SK-N-SH (cell line): ENCODE measurements around the gene APOL6. TPM values are rescaled to one million over a fixed set of nuclear protein-coding genes. Genes with fewer than 3 reads are reported as not detected.
"Not testable (repeated sequence)": the region's sequence is repeated elsewhere in the genome, so short reads cannot be mapped to it uniquely, and the experiment has no call there.

Source experiments
- CTCF ChIA-PET: fragments of 300-600, 350-600 bp; formaldehyde crosslinking; extraction: SDS; loops from one replicate; lab custom pipeline; 2021; lab: Yijun Ruan, JAX
- POLR2A ChIA-PET: fragments of 350-600 bp; sonication (Branson Sonifier 250); formaldehyde crosslinking; extraction: SDS; loops from one replicate; lab custom pipeline; 2020; ENCODE audit warnings: antibody characterized with exemption, inconsistent platforms; lab: Yijun Ruan, JAX
- DNase-seq: peaks from one replicate; pipeline ENCODE4 v3.0.0; 2012
- H2AFZ ChIP-seq: fragments of 200-600 bp; sonication (generic); 2 replicates; pipeline ENCODE4 v1.8.1; 2016; ENCODE audit warnings: antibody characterized with exemption, mild to moderate bottlenecking, low read depth
- H3F3A ChIP-seq: fragments of 200-600 bp; sonication (generic); replicated peaks from 2 replicates; pipeline ENCODE3; 2016; ENCODE audit warnings: antibody characterized with exemption, mild to moderate bottlenecking; ENCODE audit not compliant: insufficient read depth
- H3K27ac ChIP-seq, 2 experiments: fragments of 200-500 bp in 1 of 2; fragments of 200-600 bp in 1 of 2; sonication (Bioruptor generic) in 1 of 2; sonication (generic), shearing (Covaris generic) in 1 of 2; 2 replicates each; pipeline versions ENCODE4 v1.5.1 to v1.6.1; 2014 to 2016; ENCODE audit warnings: low read depth in 2 of 2, inconsistent platforms in 1 of 2, low read length in 1 of 2, mild to moderate bottlenecking in 1 of 2, mixed read lengths in 1 of 2
- H3K27me3 ChIP-seq: fragments of 200-600 bp; sonication (generic), shearing (Covaris generic); 2 replicates; pipeline ENCODE4 v1.6.1; 2016; ENCODE audit warnings: mixed run types; ENCODE audit not compliant: insufficient read depth
- H3K36me3 ChIP-seq, 2 experiments: fragments of 200-500 bp in 1 of 2; fragments of 200-600 bp in 1 of 2; sonication (Bioruptor generic) in 1 of 2; sonication (generic) in 1 of 2; replicated peaks in 1 of 2; 2 replicates each; pipeline versions ENCODE3 to v1.5.1; 2014 to 2016; ENCODE audit warnings: low read length in 1 of 2, mild to moderate bottlenecking in 1 of 2; ENCODE audit not compliant: insufficient read depth in 2 of 2, control insufficient read depth in 1 of 2
- H3K4me1 ChIP-seq, 2 experiments: fragments of 200-500 bp in 1 of 2; fragments of 200-600 bp in 1 of 2; sonication (Bioruptor generic) in 1 of 2; sonication (generic), shearing (Covaris generic) in 1 of 2; 2 replicates each; pipeline versions ENCODE4 v1.5.1 to v1.6.1; 2014 to 2016; ENCODE audit warnings: low read depth in 1 of 2, low read length in 1 of 2, mixed run types in 1 of 2; ENCODE audit not compliant: insufficient read depth in 2 of 2, control insufficient read depth in 1 of 2
- H3K4me2 ChIP-seq: fragments of 200-600 bp; sonication (generic), shearing (Covaris generic); 2 replicates; pipeline ENCODE4 v1.6.1; 2017; ENCODE audit warnings: mixed run types
- H3K4me3 ChIP-seq, 2 experiments: fragments of 200-500 bp in 1 of 2; fragments of 200-600 bp in 1 of 2; sonication (Bioruptor generic) in 1 of 2; sonication (generic), shearing (Covaris generic) in 1 of 2; 2 replicates each; pipeline versions ENCODE4 v1.5.1 to v1.8.1; 2014 to 2016; ENCODE audit warnings: low read depth in 2 of 2, inconsistent platforms in 1 of 2, low read length in 1 of 2, mild to moderate bottlenecking in 1 of 2, mixed read lengths in 1 of 2, moderate library complexity in 1 of 2
- H3K79me2 ChIP-seq: fragments of 200-600 bp; sonication (generic); 2 replicates; pipeline ENCODE4 v1.8.1; 2017; ENCODE audit warnings: mild to moderate bottlenecking; ENCODE audit not compliant: insufficient read depth
- H3K9ac ChIP-seq: fragments of 200-600 bp; sonication (generic); 2 replicates; pipeline ENCODE4 v1.6.1; 2017; ENCODE audit warnings: mixed run types
- H3K9me2 ChIP-seq: fragments of 200-600 bp; sonication (generic); 2 replicates; pipeline ENCODE4 v1.6.1; 2017; ENCODE audit warnings: mixed run types
- H3K9me3 ChIP-seq: fragments of 200-600 bp; sonication (generic); 2 replicates; pipeline ENCODE4 v1.6.1; 2017; ENCODE audit warnings: mixed run types, mild to moderate bottlenecking, moderate library complexity
- H4K20me1 ChIP-seq: fragments of 200-600 bp; sonication (generic); 2 replicates; pipeline ENCODE4 v1.6.1; 2017; ENCODE audit warnings: mild to moderate bottlenecking, mixed run types; ENCODE audit not compliant: insufficient read depth
- EZH2phosphoT487 ChIP-seq: fragments of 200-600 bp; sonication (generic); IDR thresholded peaks from 2 replicates; pipeline ENCODE4 v1.6.1; 2017; ENCODE audit warnings: low read depth, mixed run types, mild to moderate bottlenecking, antibody characterized with exemption, moderate library complexity, borderline replicate concordance
- FOSL2 ChIP-seq: IDR thresholded peaks from 2 replicates; pipeline ENCODE4 v1.4.0; 2012; ENCODE audit warnings: low read depth, mild to moderate bottlenecking, moderate library complexity, borderline replicate concordance
- FOXM1 ChIP-seq: IDR thresholded peaks from 2 replicates; pipeline ENCODE4 v1.4.0; 2012; ENCODE audit warnings: low read depth, mild to moderate bottlenecking
- GABPA ChIP-seq: IDR thresholded peaks from 2 replicates; pipeline ENCODE4 v1.4.0; 2012; ENCODE audit warnings: low read depth, mild to moderate bottlenecking
- GATA2 ChIP-seq: sonication (generic); formaldehyde crosslinking; IDR thresholded peaks from 2 replicates; pipeline ENCODE4 v1.5.0; 2020; ENCODE audit warnings: mild to moderate bottlenecking, missing genetic modification reagents
- MEF2A ChIP-seq: IDR thresholded peaks from 2 replicates; pipeline ENCODE4 v1.4.0; 2012; ENCODE audit warnings: low read depth, borderline replicate concordance
- NRF1 ChIP-seq: IDR thresholded peaks from 2 replicates; pipeline ENCODE4 v1.6.1; 2012; ENCODE audit warnings: low read depth, mild to moderate bottlenecking, low read length
- POLR2AphosphoS5 ChIP-seq: IDR thresholded peaks from 2 replicates; pipeline ENCODE4 v1.6.1; 2012; ENCODE audit warnings: low read depth, low read length
- RAD21 ChIP-seq: IDR thresholded peaks from 2 replicates; pipeline ENCODE4 v1.6.1; 2012; ENCODE audit warnings: mild to moderate bottlenecking, low read length
- RFX5 ChIP-seq: IDR thresholded peaks from 2 replicates; pipeline ENCODE4 v1.6.1; 2012; ENCODE audit warnings: mild to moderate bottlenecking, improper control_type of control experiment, low read length
- RXRA ChIP-seq: IDR thresholded peaks from 2 replicates; pipeline ENCODE4 v1.4.0; 2012; ENCODE audit warnings: low read depth, mild to moderate bottlenecking, borderline replicate concordance
- SIN3A ChIP-seq: IDR thresholded peaks from 2 replicates; pipeline ENCODE4 v1.6.1; 2012; ENCODE audit warnings: low read depth, mild to moderate bottlenecking, low read length, moderate library complexity, borderline replicate concordance
- YY1 ChIP-seq: IDR thresholded peaks from 2 replicates; pipeline ENCODE4 v1.4.0; 2012; ENCODE audit warnings: low read depth, mild to moderate bottlenecking
- ZBTB33 ChIP-seq: IDR thresholded peaks from 2 replicates; pipeline ENCODE4 v1.4.0; 2012; ENCODE audit warnings: low read depth, borderline replicate concordance
- WGBS: methylation state at CpG from one replicate; pipeline ENCODE4 v1.1.6; 2017; ENCODE audit warnings: low lambda C conversion rate; 5-methylcytosine and 5-hydroxymethylcytosine counted together
- polyA plus RNA-seq, 3 experiments: library from polyadenylated mRNA; depleted of rRNA; stranded (reverse); fragments of >200 nt; gene quantifications; 2 replicates each; pipeline ENCODE4 v1.2.3, GENCODE V29; 2012
- TF ChIP-seq, protein P1 (sequence below): fragments of 200-600 bp; sonication (generic); IDR thresholded peaks from 2 replicates; pipeline ENCODE4 v1.6.1; 2017; ENCODE audit warnings: antibody characterized with exemption, mild to moderate bottlenecking, moderate library complexity
- TF ChIP-seq, protein P2 (sequence below): IDR thresholded peaks from 2 replicates; pipeline ENCODE4; 2012
- TF ChIP-seq, protein P3 (sequence below): IDR thresholded peaks from 2 replicates; pipeline ENCODE4 v1.4.0; 2012; ENCODE audit warnings: low read depth, borderline replicate concordance

Gene APOL6
- polyA plus RNA-seq, 1 of the 3 experiments (the other 2 are of a cell fraction) = 0.90 TPM

DNA sequence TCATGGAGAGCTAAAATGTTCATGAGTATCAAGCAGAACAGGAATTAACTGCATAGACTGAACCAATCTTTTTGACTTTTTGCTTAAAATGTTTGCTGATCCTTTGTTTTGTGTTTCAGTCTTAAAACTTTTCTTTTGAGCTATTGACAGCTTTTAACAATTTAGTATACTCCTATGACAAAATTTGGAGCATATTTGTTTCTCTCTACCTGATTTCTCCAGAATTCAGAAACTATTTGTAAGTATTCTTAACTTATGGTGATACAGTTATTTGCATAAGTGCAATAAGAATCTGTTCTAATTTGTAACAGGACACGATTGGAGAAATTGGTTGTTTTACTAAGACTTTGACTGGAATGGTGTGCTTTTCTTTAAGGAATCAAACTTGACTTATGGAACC lies 18.5 kb downstream of the APOL6 start:
- CTCF ChIA-PET, H3K4me2 ChIP-seq, H4K20me1 ChIP-seq, H3K36me3 ChIP-seq, POLR2A ChIA-PET, H3K4me1 ChIP-seq, H3K9me2 ChIP-seq, H3K27ac ChIP-seq, H3K27me3 ChIP-seq, H3K9ac ChIP-seq, H2AFZ ChIP-seq, H3K4me3 ChIP-seq, H3K9me3 ChIP-seq, H3K79me2 ChIP-seq, DNase-seq, H3F3A ChIP-seq: not testable (repeated sequence)
- WGBS = 26% methylated on average over 1 of the region's 1 CpG

GRCh38 chr22:35674335-35674734 lies 26.1 kb downstream of the APOL6 start:
- H3K4me1 ChIP-seq = no peaks in the 10 kb centered on the region
- ChIA-PET CTCF (no interaction called here), POLR2A (no interaction called here)
- no peak overlapping the region for H3K4me3 ChIP-seq
- no peak overlapping the region for H3K4me2 ChIP-seq
- no peaks in the 10 kb centered on the region for H3K9me2 ChIP-seq
- TF ChIP-seq GABPA (no peak), EZH2phosphoT487 (no peak), GATA2 (CRISPR knock-in tag) (no peak), POLR2AphosphoS5 (no peak), MEF2A (no peak), ZBTB33 (no peak), NRF1 (no peak), FOSL2 (no peak), RXRA (no peak), YY1 (no peak), RAD21 (no peak), RFX5 (no peak), FOXM1 (no peak), SIN3A (no peak)
- TF ChIP-seq, protein P1, sequence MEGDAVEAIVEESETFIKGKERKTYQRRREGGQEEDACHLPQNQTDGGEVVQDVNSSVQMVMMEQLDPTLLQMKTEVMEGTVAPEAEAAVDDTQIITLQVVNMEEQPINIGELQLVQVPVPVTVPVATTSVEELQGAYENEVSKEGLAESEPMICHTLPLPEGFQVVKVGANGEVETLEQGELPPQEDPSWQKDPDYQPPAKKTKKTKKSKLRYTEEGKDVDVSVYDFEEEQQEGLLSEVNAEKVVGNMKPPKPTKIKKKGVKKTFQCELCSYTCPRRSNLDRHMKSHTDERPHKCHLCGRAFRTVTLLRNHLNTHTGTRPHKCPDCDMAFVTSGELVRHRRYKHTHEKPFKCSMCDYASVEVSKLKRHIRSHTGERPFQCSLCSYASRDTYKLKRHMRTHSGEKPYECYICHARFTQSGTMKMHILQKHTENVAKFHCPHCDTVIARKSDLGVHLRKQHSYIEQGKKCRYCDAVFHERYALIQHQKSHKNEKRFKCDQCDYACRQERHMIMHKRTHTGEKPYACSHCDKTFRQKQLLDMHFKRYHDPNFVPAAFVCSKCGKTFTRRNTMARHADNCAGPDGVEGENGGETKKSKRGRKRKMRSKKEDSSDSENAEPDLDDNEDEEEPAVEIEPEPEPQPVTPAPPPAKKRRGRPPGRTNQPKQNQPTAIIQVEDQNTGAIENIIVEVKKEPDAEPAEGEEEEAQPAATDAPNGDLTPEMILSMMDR = no peak
- TF ChIP-seq, protein P2, sequence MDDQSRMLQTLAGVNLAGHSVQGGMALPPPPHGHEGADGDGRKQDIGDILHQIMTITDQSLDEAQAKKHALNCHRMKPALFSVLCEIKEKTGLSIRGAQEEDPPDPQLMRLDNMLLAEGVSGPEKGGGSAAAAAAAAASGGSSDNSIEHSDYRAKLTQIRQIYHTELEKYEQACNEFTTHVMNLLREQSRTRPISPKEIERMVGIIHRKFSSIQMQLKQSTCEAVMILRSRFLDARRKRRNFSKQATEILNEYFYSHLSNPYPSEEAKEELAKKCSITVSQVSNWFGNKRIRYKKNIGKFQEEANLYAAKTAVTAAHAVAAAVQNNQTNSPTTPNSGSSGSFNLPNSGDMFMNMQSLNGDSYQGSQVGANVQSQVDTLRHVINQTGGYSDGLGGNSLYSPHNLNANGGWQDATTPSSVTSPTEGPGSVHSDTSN = no peak
- TF ChIP-seq, protein P3, sequence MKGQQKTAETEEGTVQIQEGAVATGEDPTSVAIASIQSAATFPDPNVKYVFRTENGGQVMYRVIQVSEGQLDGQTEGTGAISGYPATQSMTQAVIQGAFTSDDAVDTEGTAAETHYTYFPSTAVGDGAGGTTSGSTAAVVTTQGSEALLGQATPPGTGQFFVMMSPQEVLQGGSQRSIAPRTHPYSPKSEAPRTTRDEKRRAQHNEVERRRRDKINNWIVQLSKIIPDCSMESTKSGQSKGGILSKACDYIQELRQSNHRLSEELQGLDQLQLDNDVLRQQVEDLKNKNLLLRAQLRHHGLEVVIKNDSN = no peak
- H3K9ac ChIP-seq = no peak overlapping the region
- H3K9me3 ChIP-seq = no peaks in the 10 kb centered on the region; the same call in 1 of the 2 replicates
- H3F3A ChIP-seq = no peaks in the 10 kb centered on the region
- no peak overlapping the region for H2AFZ ChIP-seq
- no peak for DNase-seq
- no peaks in the 10 kb centered on the region for H3K79me2 ChIP-seq
- no peaks in the 10 kb centered on the region for H3K36me3 ChIP-seq
- no peak overlapping the region for H3K27ac ChIP-seq
- no peaks in the 10 kb centered on the region for H3K27me3 ChIP-seq
- no peaks in the 10 kb centered on the region for H4K20me1 ChIP-seq

- DNase-seq, H3K4me1 ChIP-seq, POLR2A ChIA-PET, H3K4me3 ChIP-seq, H3K27me3 ChIP-seq, H3K9me2 ChIP-seq, H3K4me2 ChIP-seq, H3K27ac ChIP-seq, H3K9me3 ChIP-seq, H2AFZ ChIP-seq, H3K9ac ChIP-seq, H3F3A ChIP-seq, H3K36me3 ChIP-seq, H4K20me1 ChIP-seq, H3K79me2 ChIP-seq, CTCF ChIA-PET: not testable (repeated sequence)
- WGBS = 17% methylated on average over 1 of the region's 1 CpG
Observed at GRCh38 chr22:35676065-35676464, 27.8 kb downstream of the APOL6 start.
